IMR-90 (cell line): ENCODE results near the gene PTMS. TPM values are rescaled to one million over a fixed set of nuclear protein-coding genes. Genes with fewer than 3 reads are reported as not detected.

Experiments used
- ATAC-seq: fragments of 200-7000 bp; cut with Tn5 transposase; 2 replicates; pipeline ENCODE4 v1.9.1; 2020; ENCODE audit warnings: low read depth, mild to moderate bottlenecking, moderate library complexity
- BruUV-seq: library from RNA; stranded (reverse); fragments of 400-500 nt; replicated peaks from 2 replicates; lab custom pipeline; 2021; lab: Mats Ljungman, UMichigan
- CTCF ChIA-PET: fragments of 300-600 bp; formaldehyde crosslinking; extraction: SDS; loops from one replicate; lab custom pipeline; 2021; ENCODE audit warnings: antibody characterized with exemption; lab: Yijun Ruan, JAX
- POLR2A ChIA-PET: fragments of 300-600 bp; sonication (Branson Sonifier 250); formaldehyde crosslinking; loops from one replicate; lab custom pipeline; 2022; ENCODE audit warnings: antibody characterized with exemption; ENCODE audit not compliant: unreplicated experiment; lab: Charles Lee
- DNase-seq: peaks from one replicate; pipeline ENCODE4 v3.0.0; 2013
- H2AFZ ChIP-seq: replicated peaks from 2 replicates; pipeline ENCODE3; 2013; ENCODE audit warnings: low read length, mild to moderate bottlenecking; ENCODE audit not compliant: poor library complexity
- H2AK5ac ChIP-seq: 2 replicates; pipeline ENCODE4 v1.6.1; 2013; ENCODE audit warnings: low read depth, low read length, inconsistent platforms
- H2AK9ac ChIP-seq: replicated peaks from 2 replicates; pipeline ENCODE3; 2013; ENCODE audit warnings: mild to moderate bottlenecking, low read depth, low read length, moderate library complexity; ENCODE audit not compliant: poor library complexity
- H2BK120ac ChIP-seq: 2 replicates; pipeline ENCODE4 v1.6.1; 2013; ENCODE audit warnings: low read depth, low read length, inconsistent platforms
- H2BK15ac ChIP-seq: 3 replicates; pipeline ENCODE4 v1.6.1; 2013; ENCODE audit warnings: low read depth, low read length, inconsistent platforms
- H2BK20ac ChIP-seq: 2 replicates; pipeline ENCODE4 v1.6.1; 2013; ENCODE audit warnings: low read depth, mild to moderate bottlenecking, inconsistent platforms, low read length, moderate library complexity
- H2BK5ac ChIP-seq: 2 replicates; pipeline ENCODE4 v1.6.1; 2013; ENCODE audit warnings: mild to moderate bottlenecking, low read depth, low read length, inconsistent platforms; ENCODE audit not compliant: poor library complexity, severe bottlenecking
- H3K14ac ChIP-seq: replicated peaks from 2 replicates; pipeline ENCODE4 v1.6.1; 2013; ENCODE audit warnings: low read depth, low read length, inconsistent platforms
- H3K18ac ChIP-seq: 2 replicates; pipeline ENCODE4 v1.6.1; 2013; ENCODE audit warnings: low read depth, low read length, control low read depth
- H3K23ac ChIP-seq: 2 replicates; pipeline ENCODE4 v1.6.1; 2013; ENCODE audit warnings: low read depth, low read length, inconsistent platforms
- H3K27ac ChIP-seq: 2 replicates; pipeline ENCODE4 v1.5.1; 2013; ENCODE audit warnings: mild to moderate bottlenecking, control low read depth, low read length; ENCODE audit not compliant: insufficient read depth
- H3K27me3 ChIP-seq: 2 replicates; pipeline ENCODE4 v1.6.1; 2013; ENCODE audit warnings: low read length; ENCODE audit not compliant: control insufficient read depth, insufficient read depth
- H3K36me3 ChIP-seq: 2 replicates; pipeline ENCODE4 v1.6.1; 2013; ENCODE audit warnings: low read length, mixed read lengths; ENCODE audit not compliant: control insufficient read depth, insufficient read depth
- H3K4ac ChIP-seq: 2 replicates; pipeline ENCODE4 v1.6.1; 2013; ENCODE audit warnings: low read depth, low read length, inconsistent platforms
- H3K4me1 ChIP-seq: 2 replicates; pipeline ENCODE4 v1.6.1; 2013; ENCODE audit warnings: low read length, mixed read lengths; ENCODE audit not compliant: control insufficient read depth, insufficient read depth
- H3K4me2 ChIP-seq: 2 replicates; pipeline ENCODE4 v1.6.1; 2013; ENCODE audit warnings: low read depth, mild to moderate bottlenecking, control low read depth, low read length, moderate library complexity
- H3K4me3 ChIP-seq: 2 replicates; pipeline ENCODE4 v1.5.1; 2013; ENCODE audit warnings: low read depth, mild to moderate bottlenecking, control low read depth, low read length, moderate library complexity; ENCODE audit not compliant: insufficient read depth
- H3K56ac ChIP-seq: 2 replicates; pipeline ENCODE4 v1.6.1; 2013; ENCODE audit warnings: low read length, inconsistent platforms; ENCODE audit not compliant: insufficient read depth; ENCODE audit errors: extremely low read depth
- H3K79me1 ChIP-seq, 2 experiments: 2 replicates each; pipeline ENCODE4 v1.6.1; 2013; ENCODE audit warnings: low read length in 2 of 2, inconsistent platforms in 1 of 2, low read depth in 1 of 2
- H3K9ac ChIP-seq: 2 replicates; pipeline ENCODE4 v1.6.1; 2013; ENCODE audit warnings: low read depth, low read length, control low read depth
- H3K9me1 ChIP-seq: 2 replicates; pipeline ENCODE4 v1.6.1; 2013; ENCODE audit warnings: low read length, inconsistent platforms; ENCODE audit not compliant: insufficient read depth
- H3K9me3 ChIP-seq: 2 replicates; pipeline ENCODE4 v1.6.1; 2013; ENCODE audit warnings: low read length; ENCODE audit not compliant: control insufficient read depth, insufficient read depth
- H4K20me1 ChIP-seq: 2 replicates; pipeline ENCODE4 v1.6.1; 2013; ENCODE audit warnings: low read length, inconsistent platforms; ENCODE audit not compliant: insufficient read depth
- H4K5ac ChIP-seq: 2 replicates; pipeline ENCODE4 v1.6.1; 2013; ENCODE audit warnings: mild to moderate bottlenecking, low read depth, low read length, control low read depth
- H4K8ac ChIP-seq, 2 experiments: 2 replicates each; pipeline ENCODE4 v1.6.1; 2013; ENCODE audit warnings: low read depth in 2 of 2, low read length in 2 of 2, control low read depth in 1 of 2, inconsistent platforms in 1 of 2
- H4K91ac ChIP-seq: 2 replicates; pipeline ENCODE4 v1.6.1; 2013; ENCODE audit warnings: low read depth, low read length, inconsistent platforms; ENCODE audit not compliant: insufficient read depth
- BHLHE40 ChIP-seq: fragments of 150-350 bp; IDR thresholded peaks from 2 replicates; pipeline ENCODE4 v1.6.1; 2016; ENCODE audit warnings: mild to moderate bottlenecking, low read depth, low read length
- MAFK ChIP-seq: IDR thresholded peaks from 2 replicates; pipeline ENCODE4 v1.6.1; 2012; ENCODE audit warnings: low read depth, low read length, improper control_type of control experiment
- MAZ ChIP-seq: IDR thresholded peaks from 2 replicates; pipeline ENCODE4 v1.6.1; 2012; ENCODE audit warnings: low read depth, mild to moderate bottlenecking, low read length, improper control_type of control experiment, moderate library complexity, borderline replicate concordance
- NFE2L2 ChIP-seq: fragments of 150-350 bp; IDR thresholded peaks from 2 replicates; pipeline ENCODE4 v1.6.1; 2016; ENCODE audit warnings: low read depth, mild to moderate bottlenecking, low read length
- POLR2A ChIP-seq: IDR thresholded peaks from 2 replicates; pipeline ENCODE4 v1.6.1; 2012; ENCODE audit warnings: mild to moderate bottlenecking, low read depth, low read length
- RAD21 ChIP-seq: IDR thresholded peaks from 2 replicates; pipeline ENCODE4 v1.6.1; 2012; ENCODE audit warnings: low read length, improper control_type of control experiment
- RFX5 ChIP-seq: IDR thresholded peaks from 2 replicates; pipeline ENCODE4 v1.8.0; 2012; ENCODE audit warnings: low read depth, mild to moderate bottlenecking, low read length, moderate library complexity
- SMC3 ChIP-seq: fragments of 150-350 bp; IDR thresholded peaks from 2 replicates; pipeline ENCODE4 v1.6.1; 2016; ENCODE audit warnings: low read depth, mild to moderate bottlenecking, antibody characterized with exemption, low read length, moderate library complexity
- WGBS, 2 experiments: methylation state at CpG; one replicate each; pipeline versions ENCODE4 v1.1.5 to v1.1.7; 2013; ENCODE audit warnings: missing lambda C conversion rate in 2 of 2; ENCODE audit not compliant: insufficient read length in 1 of 2; ENCODE audit errors: extremely low coverage in 2 of 2; 5-methylcytosine and 5-hydroxymethylcytosine counted together
- dilution Hi-C: fragments of 300-500 bp; cut with HindIII; formaldehyde crosslinking; loops from one replicate; pipeline ENCODE4 v1.14.3; 2018; ENCODE audit warnings: low sequenced_read_pairs; ENCODE audit not compliant: unreplicated experiment
- in situ Hi-C: fragments of 300-500 bp; cut with MboI; formaldehyde crosslinking; loops from 3 replicates; pipeline ENCODE4 v1.14.3; 2019; ENCODE audit warnings: low sequenced_read_pairs, inconsistent platforms, mixed read lengths
- intact Hi-C: fragments of 100-400 bp; cut with micrococcal nuclease; formaldehyde crosslinking; loops from 2 replicates; pipeline ENCODE4 v1.10.0; 2022
- polyA plus RNA-seq, 3 experiments: library from polyadenylated mRNA; depleted of rRNA; stranded (reverse); fragments of >200 nt; gene quantifications; 2 replicates each; pipeline ENCODE4 v1.2.3, GENCODE V29; 2012; ENCODE audit warnings: low replicate concordance in 1 of 3
- total RNA-seq: library from RNA; depleted of rRNA; stranded (reverse); fragments of >200 nt; gene quantifications from 2 replicates; pipeline ENCODE4 v1.2.3, GENCODE V29; 2012
- TF ChIP-seq, protein P1 (sequence below): fragments of 150-350 bp; IDR thresholded peaks from 2 replicates; pipeline ENCODE4 v1.6.1; 2016; ENCODE audit warnings: low read depth, mild to moderate bottlenecking, low read length, moderate library complexity, borderline replicate concordance

The PTMS gene
- total and polyA plus RNA-seq, 2 of the 4 experiments (the other 2 are of a cell fraction) = 17.2 to 275 TPM

DNA sequence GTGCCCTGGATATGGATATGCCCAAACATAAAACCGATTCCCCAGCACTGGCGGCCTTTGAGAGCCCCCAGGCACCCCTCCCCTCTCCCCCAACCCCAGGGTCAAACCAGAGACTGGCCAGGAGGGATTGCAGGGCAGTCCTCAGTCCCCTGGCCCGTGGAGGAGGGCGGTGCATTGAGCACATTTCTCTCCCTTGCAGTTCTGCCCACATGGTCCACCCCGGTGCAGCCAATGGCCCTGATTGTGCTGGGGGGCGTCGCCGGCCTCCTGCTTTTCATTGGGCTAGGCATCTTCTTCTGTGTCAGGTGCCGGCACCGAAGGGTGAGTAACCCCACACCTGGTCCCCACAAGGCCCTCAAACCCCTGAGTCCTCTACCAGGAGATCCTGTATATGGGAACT, 52.1 kb downstream of the PTMS start:
- POLR2A ChIA-PET = no interaction called here

More for the DNA sequence above, 52.1 kb downstream of the PTMS start:
- Histone ChIP-seq H2BK5ac (no peak overlapping the region), H3K79me1 (peaks cover 0 to 3% of the 10 kb centered on the region in 2 experiments; a peak in 1 of 4 replicates), H3K4me1 (peaks cover 10% of the 10 kb centered on the region; the same call in 1 of the 2 replicates), H3K36me3 (peaks cover 3% of the 10 kb centered on the region), H3K4ac (no peak overlapping the region), H4K20me1 (no peaks in the 10 kb centered on the region), H3K9ac (no peak overlapping the region), H2BK15ac (no peak overlapping the region), H3K9me1 (peaks cover 4% of the 10 kb centered on the region; the same call in 1 of the 2 replicates), H4K91ac (no peak overlapping the region), H4K5ac (no peak overlapping the region), H3K18ac (no peak overlapping the region), H2AFZ (no peak overlapping the region), H4K8ac (no peak overlapping the region), H3K27ac (no peak overlapping the region), H2AK9ac (no peak overlapping the region), H3K14ac (no peak overlapping the region), H2BK120ac (no peak overlapping the region), H3K27me3 (peaks cover 4% of the 10 kb centered on the region; the same call in 1 of the 2 replicates), H2AK5ac (no peak overlapping the region), H2BK20ac (no peak overlapping the region), H3K9me3 (no peaks in the 10 kb centered on the region), H3K4me2 (no peak overlapping the region), H3K4me3 (no peak overlapping the region), H3K56ac (no peak overlapping the region), H3K23ac (no peak overlapping the region)
- no TSS peak for BruUV-seq
- CTCF ChIA-PET = no interaction called here
- no peak for DNase-seq
- no peak for ATAC-seq
- WGBS, 2 experiments = 59% methylated on average over 4 of the region's 10 CpGs; no CpG with 5 or more reads in 1 of the 2 experiments
- TF ChIP-seq MAFK = no peak
- TF ChIP-seq NFE2L2 = no peak
- no peak for TF ChIP-seq MAZ
- no peak for TF ChIP-seq RFX5
- TF ChIP-seq SMC3 = no peak
- TF ChIP-seq RAD21 = no peak
- TF ChIP-seq, protein P1, sequence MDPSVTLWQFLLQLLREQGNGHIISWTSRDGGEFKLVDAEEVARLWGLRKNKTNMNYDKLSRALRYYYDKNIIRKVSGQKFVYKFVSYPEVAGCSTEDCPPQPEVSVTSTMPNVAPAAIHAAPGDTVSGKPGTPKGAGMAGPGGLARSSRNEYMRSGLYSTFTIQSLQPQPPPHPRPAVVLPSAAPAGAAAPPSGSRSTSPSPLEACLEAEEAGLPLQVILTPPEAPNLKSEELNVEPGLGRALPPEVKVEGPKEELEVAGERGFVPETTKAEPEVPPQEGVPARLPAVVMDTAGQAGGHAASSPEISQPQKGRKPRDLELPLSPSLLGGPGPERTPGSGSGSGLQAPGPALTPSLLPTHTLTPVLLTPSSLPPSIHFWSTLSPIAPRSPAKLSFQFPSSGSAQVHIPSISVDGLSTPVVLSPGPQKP = no peak
- no peak for TF ChIP-seq POLR2A
- no peak for TF ChIP-seq BHLHE40
- intact Hi-C loops = no loop called here
- dilution Hi-C loops = no loop called here
- in situ Hi-C loops = no loop called here
